Esophagus muscularis mucosa (tissue), 4 donors: ENCODE measurements around the gene TMEM156. TPM values are rescaled to one million over a fixed set of nuclear protein-coding genes. Genes with fewer than 3 reads are reported as not detected.
A peak's percentile ranks its signal among the peaks of the same experiment; 100 is the strongest.

ENCODE experiments used
- DNase-seq: peaks from one replicate; pipeline ENCODE4 v3.0.0-alpha.2; 2017; ENCODE audit errors: extremely low spot score
- H3K27ac ChIP-seq, 4 donors: fragments of 200-600 bp; sonication (generic); replicated peaks in 1 of 4; 1 replicate in 3 of 4; 2 replicates in 1 of 4; pipeline ENCODE4 v1.5.1; 2016 to 2019; ENCODE audit warnings: mild to moderate bottlenecking in 1 of 4
- H3K27me3 ChIP-seq, 4 donors: fragments of 200-600 bp; sonication (generic); one replicate each; pipeline versions ENCODE4 v1.5.1 to v1.6.0; 2016 to 2019
- H3K36me3 ChIP-seq, 4 donors: fragments of 200-600 bp; sonication (generic); one replicate each; pipeline ENCODE4 v1.5.1; 2016 to 2019
- H3K4me1 ChIP-seq, 4 donors: fragments of 200-600 bp; sonication (generic); one replicate each; pipeline ENCODE4 v1.5.1; 2016 to 2019
- H3K4me3 ChIP-seq, 4 donors: fragments of 200-600 bp; sonication (generic); 1 replicate in 2 of 4; 2 replicates in 2 of 4; pipeline ENCODE4 v1.5.1; 2016 to 2019; ENCODE audit warnings: mild to moderate bottlenecking in 4 of 4, moderate library complexity in 1 of 4
- H3K9me3 ChIP-seq, 4 donors: fragments of 200-600 bp; sonication (generic); 1 replicate in 3 of 4; 2 replicates in 1 of 4; pipeline ENCODE4 v1.5.1; 2016 to 2019
- CTCF ChIP-seq, 3 experiments: fragments of 200-600 bp in 2 of 3; fragments of 450-650 bp in 1 of 3; sonication (generic) in 2 of 3; IDR thresholded peaks; one replicate each; pipeline ENCODE4 v1.5.1; 2017 to 2019; ENCODE audit warnings: antibody characterized with exemption in 3 of 3, mild to moderate bottlenecking in 2 of 3, moderate library complexity in 1 of 3
- EP300 ChIP-seq: sonication (generic); formaldehyde crosslinking; IDR thresholded peaks from one replicate; pipeline ENCODE4 v1.6.1; 2017; ENCODE audit warnings: antibody characterized with exemption
- POLR2A ChIP-seq: fragments of 450-650 bp; IDR thresholded peaks from one replicate; pipeline ENCODE4 v1.6.1; 2017; ENCODE audit warnings: antibody characterized with exemption, moderate library complexity, mild to moderate bottlenecking, low read depth
- POLR2AphosphoS5 ChIP-seq, 2 donors: sonication (generic); formaldehyde crosslinking; IDR thresholded peaks; one replicate each; pipeline ENCODE4 v1.6.1; 2017; ENCODE audit warnings: antibody characterized with exemption in 2 of 2
- WGBS: methylation state at CpG from one replicate; pipeline ENCODE4 v1.1.5; 2018; 5-methylcytosine and 5-hydroxymethylcytosine counted together
- intact Hi-C: fragments of 100-400 bp; cut with DNase I; formaldehyde crosslinking; loops from one replicate; pipeline ENCODE4 v1.15.1; 2023
- total RNA-seq, 4 donors: library from RNA; depleted of rRNA; stranded (reverse); fragments of >200 nt; gene quantifications; one replicate each; pipeline versions ENCODE4 v1.1.0 to v1.2.1, GENCODE V29; 2016

Gene TMEM156
- total RNA-seq, 4 donors from 2014 or later = 0.50 TPM; not detected in 3

- Histone ChIP-seq H3K36me3 (peaks cover 49 to 95% (median 67%) of the 10 kb centered on the region in 4 donors), H3K4me3 (no peak overlapping the region), H3K9me3 (no peaks in the 10 kb centered on the region), H3K27ac (peak overlapping the region in 3 of 4 donors; percentile 37 to 69 (median 66)), H3K4me1 (peaks cover 0 to 38% (median 34%) of the 10 kb centered on the region in 4 donors), H3K27me3 (no peaks in the 10 kb centered on the region)
- no peak for DNase-seq
- TF ChIP-seq CTCF (IDR thresholded peaks at IDR 0.05) (no peak), EP300 (no peak), POLR2AphosphoS5 (IDR thresholded peaks at IDR 0.05) (no peak), POLR2A (no peak)
- intact Hi-C loops = no loop called here
- WGBS = 77% methylated on average over 5 of the region's 5 CpGs
Measured at GRCh38 chr4:38931125-38931524, 101.1 kb downstream of the TMEM156 start.

GRCh38 chr4:38930707-38931106 is 101.5 kb downstream of the TMEM156 start:
- intact Hi-C loops = no loop called here
- no peak for DNase-seq
- Histone ChIP-seq H3K4me1 (peaks cover 0 to 42% (median 39%) of the 10 kb centered on the region in 4 donors), H3K36me3 (peaks cover 45 to 95% (median 67%) of the 10 kb centered on the region in 4 donors), H3K9me3 (no peaks in the 10 kb centered on the region), H3K27me3 (no peaks in the 10 kb centered on the region), H3K4me3 (no peak overlapping the region), H3K27ac (peak overlapping the region; percentile 13 to 69 (median 52))
- TF ChIP-seq CTCF (IDR thresholded peaks at IDR 0.05) = no peak
- no peak for TF ChIP-seq POLR2AphosphoS5 (IDR thresholded peaks at IDR 0.05)
- TF ChIP-seq POLR2A = no peak
- TF ChIP-seq EP300 = no peak
- 58% methylated on average over 6 of the region's 6 CpGs for WGBS

- 27% methylated on average over 1 of the region's 1 CpG for WGBS
- Histone ChIP-seq H3K27me3 (no peaks in the 10 kb centered on the region), H3K4me1 (peaks cover 0 to 44% (median 40%) of the 10 kb centered on the region in 4 donors), H3K4me3 (no peak overlapping the region), H3K27ac (peak overlapping the region; percentile 13 to 69 (median 52)), H3K9me3 (no peaks in the 10 kb centered on the region), H3K36me3 (peaks cover 41 to 90% (median 66%) of the 10 kb centered on the region in 4 donors)
- TF ChIP-seq CTCF (IDR thresholded peaks at IDR 0.05) (no peak), POLR2A (no peak), EP300 (no peak), POLR2AphosphoS5 (IDR thresholded peaks at IDR 0.05) (no peak)
- no peak for DNase-seq
- intact Hi-C loops = no loop called here
Measured at GRCh38 chr4:38930204-38930603, 102.0 kb downstream of the TMEM156 start.

- H3K27me3 ChIP-seq = no peaks in the 10 kb centered on the region
- H3K4me1 ChIP-seq = peaks cover 0 to 56% (median 49%) of the 10 kb centered on the region in 4 donors
- intact Hi-C loops = no loop called here
- H3K36me3 ChIP-seq = peaks cover 36 to 80% (median 55%) of the 10 kb centered on the region in 4 donors
- WGBS = 60% methylated on average over 9 of the region's 9 CpGs
- peak overlapping the region in 3 of 4 donors; percentile 17 to 69 (median 66) for H3K27ac ChIP-seq
- TF ChIP-seq CTCF (IDR thresholded peaks at IDR 0.05) (no peak), EP300 (no peak), POLR2A (no peak), POLR2AphosphoS5 (IDR thresholded peaks at IDR 0.05) (no peak)
- DNase-seq = no peak
- H3K9me3 ChIP-seq = no peaks in the 10 kb centered on the region
- H3K4me3 ChIP-seq = no peak overlapping the region
Measured at GRCh38 chr4:38928974-38929373, 103.2 kb downstream of the TMEM156 start.

- no peak for TF ChIP-seq POLR2AphosphoS5 (IDR thresholded peaks at IDR 0.05)
- Histone ChIP-seq H3K36me3 (peaks cover 38 to 80% (median 52%) of the 10 kb centered on the region in 4 donors), H3K27ac (peak overlapping the region in 3 of 4 donors; percentile 17 to 69 (median 66)), H3K9me3 (no peaks in the 10 kb centered on the region), H3K4me3 (no peak overlapping the region), H3K27me3 (no peaks in the 10 kb centered on the region), H3K4me1 (peaks cover 0 to 60% (median 53%) of the 10 kb centered on the region in 4 donors)
- intact Hi-C loops = no loop called here
- no peak for DNase-seq
- WGBS = 71% methylated on average over 3 of the region's 3 CpGs
Measured at GRCh38 chr4:38928568-38928967, 103.6 kb downstream of the TMEM156 start.
